Liver (tissue), 3 donors: Measurements from ENCODE around the gene P3H2.

ENCODE experiments used
- ATF3 ChIP-seq: IDR thresholded peaks from 2 replicates; pipeline ENCODE4 v1.6.1; 2016; ENCODE audit warnings: antibody characterized with exemption
- CTCF ChIP-seq: fragments of 150-350 bp; IDR thresholded peaks from 2 replicates; pipeline ENCODE4 v1.5.1; 2017; ENCODE audit warnings: improper control_type of control experiment, low read depth, low read length; ENCODE audit not compliant: missing input control
- EGR1 ChIP-seq, 2 donors: IDR thresholded peaks; 2 replicates each; pipeline ENCODE4 v1.6.1; 2016 to 2018; ENCODE audit warnings: antibody characterized with exemption in 2 of 2, low read depth in 2 of 2
- GABPA ChIP-seq, 2 donors: IDR thresholded peaks in 1 of 2; conservative IDR thresholded peaks in 1 of 2; 2 replicates each; pipeline ENCODE4 v1.6.1; 2016; ENCODE audit warnings: antibody characterized with exemption in 2 of 2, mild to moderate bottlenecking in 1 of 2, moderate library complexity in 1 of 2
- HNF4A ChIP-seq, 2 donors: conservative IDR thresholded peaks; 2 replicates each; pipeline ENCODE4 v1.6.1; 2016; ENCODE audit warnings: antibody characterized with exemption in 2 of 2, mild to moderate bottlenecking in 2 of 2
- HNF4G ChIP-seq: IDR thresholded peaks from 2 replicates; pipeline ENCODE4 v1.6.1; 2016; ENCODE audit warnings: antibody characterized with exemption
- JUND ChIP-seq, 2 donors: IDR thresholded peaks; 2 replicates each; pipeline ENCODE4 v1.6.1; 2016; ENCODE audit warnings: antibody characterized with exemption in 2 of 2
- RAD21 ChIP-seq, 2 donors: IDR thresholded peaks; 2 replicates each; pipeline ENCODE4 v1.6.1; 2016; ENCODE audit warnings: antibody characterized with exemption in 2 of 2, mild to moderate bottlenecking in 2 of 2
- RXRA ChIP-seq, 2 donors: IDR thresholded peaks; 2 replicates each; pipeline ENCODE4 v1.6.1; 2017 to 2018; ENCODE audit warnings: antibody characterized with exemption in 2 of 2, mild to moderate bottlenecking in 1 of 2
- SP1 ChIP-seq: IDR thresholded peaks from 2 replicates; pipeline ENCODE4 v1.6.1; 2018; ENCODE audit warnings: antibody characterized with exemption, mild to moderate bottlenecking
- TAF1 ChIP-seq: conservative IDR thresholded peaks from 2 replicates; pipeline ENCODE4 v1.6.1; 2016; ENCODE audit warnings: antibody characterized with exemption, mild to moderate bottlenecking
- TF ChIP-seq, protein P1 (sequence below): IDR thresholded peaks from 2 replicates; pipeline ENCODE4 v1.6.1; 2016; ENCODE audit warnings: antibody characterized with exemption
- donor health status: healthy.
- donor health status: healthy.

DNA sequence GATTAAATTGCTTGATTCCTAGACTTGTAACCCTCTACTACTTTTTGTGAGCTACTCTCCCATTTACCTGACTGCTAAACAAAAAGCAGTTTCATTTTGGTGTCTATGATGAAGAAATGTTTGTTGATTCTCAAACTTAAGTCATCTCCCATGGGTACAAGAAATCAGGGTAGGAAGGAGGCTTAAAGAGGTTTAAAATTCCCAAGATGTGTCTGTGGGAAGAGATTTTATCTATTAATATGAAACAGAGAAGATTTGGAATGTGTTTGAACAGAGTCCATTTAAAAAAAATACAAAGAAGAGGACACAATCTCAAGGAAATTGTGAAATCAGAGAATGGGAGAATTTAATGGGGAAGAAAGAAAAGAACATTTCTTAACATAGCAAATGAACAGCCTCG lies 14.8 kb downstream of the P3H2 start:
- TF ChIP-seq ATF3: no peak
- TF ChIP-seq CTCF: no peak
- TF ChIP-seq HNF4G: no peak
- TF ChIP-seq RXRA (IDR thresholded peaks at IDR 0.05): no peak
- no peak for TF ChIP-seq EGR1 (IDR thresholded peaks at IDR 0.05; ENCODE audit: low read depth in 2 of 2)
- TF ChIP-seq JUND (IDR thresholded peaks at IDR 0.05): no peak
- TF ChIP-seq, protein P1, sequence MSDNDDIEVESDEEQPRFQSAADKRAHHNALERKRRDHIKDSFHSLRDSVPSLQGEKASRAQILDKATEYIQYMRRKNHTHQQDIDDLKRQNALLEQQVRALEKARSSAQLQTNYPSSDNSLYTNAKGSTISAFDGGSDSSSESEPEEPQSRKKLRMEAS: no peak
- TF ChIP-seq SP1: no peak
- TF ChIP-seq TAF1: no peak
- no peak for TF ChIP-seq RAD21 (IDR thresholded peaks at IDR 0.05)
- no peak for TF ChIP-seq GABPA (IDR thresholded peaks at IDR 0.05 in 1 of 2, conservative IDR thresholded peaks at IDR 0.05 in 1 of 2)
- TF ChIP-seq HNF4A (conservative IDR thresholded peaks at IDR 0.05): no peak
